Calu3 (cell line): ENCODE measurements around the gene GNAI2. TPM values are rescaled to one million over a fixed set of nuclear protein-coding genes. Genes with fewer than 3 reads are reported as not detected.

ENCODE experiments used
- BruUV-seq: library from RNA; stranded (reverse); fragments of 400-500 nt; replicated peaks from 2 replicates; lab custom pipeline; 2021; lab: Mats Ljungman, UMichigan
- CTCF ChIA-PET: fragments of 300-600 bp; sonication (Branson Sonifier 250); formaldehyde crosslinking; loops from one replicate; lab custom pipeline; 2022; ENCODE audit warnings: antibody characterized with exemption; lab: Charles Lee
- DNase-seq: peaks from one replicate; pipeline ENCODE4 v3.0.0; 2022
- H3K27ac Mint-ChIP-seq: one replicate; pipeline ENCODE4 v1.8.0; 2022; ENCODE audit warnings: mixed read lengths; ENCODE audit not compliant: unreplicated experiment
- H3K27me3 Mint-ChIP-seq: one replicate; pipeline ENCODE4 v1.8.0; 2022; ENCODE audit warnings: mixed read lengths; ENCODE audit not compliant: unreplicated experiment
- H3K36me3 Mint-ChIP-seq: one replicate; pipeline ENCODE4 v1.8.0; 2022; ENCODE audit warnings: mild to moderate bottlenecking, moderate library complexity, mixed read lengths; ENCODE audit not compliant: insufficient read depth, unreplicated experiment
- H3K4me1 Mint-ChIP-seq: one replicate; pipeline ENCODE4 v1.8.0; 2022; ENCODE audit warnings: mild to moderate bottlenecking, low read depth, mixed read lengths; ENCODE audit not compliant: unreplicated experiment
- H3K4me3 Mint-ChIP-seq: one replicate; pipeline ENCODE4 v1.8.0; 2022; ENCODE audit warnings: mild to moderate bottlenecking, low read depth, moderate library complexity, mixed read lengths; ENCODE audit not compliant: unreplicated experiment
- H3K9me3 Mint-ChIP-seq: one replicate; pipeline ENCODE4 v1.8.0; 2022; ENCODE audit warnings: low read depth, mixed read lengths; ENCODE audit not compliant: unreplicated experiment
- CTCF ChIP-seq: fragments of 200-600 bp; IDR thresholded peaks from one replicate; pipeline ENCODE4 v1.8.0; 2022; ENCODE audit warnings: antibody characterized with exemption; ENCODE audit not compliant: unreplicated experiment
- intact Hi-C: fragments of 100-400 bp; cut with micrococcal nuclease; formaldehyde crosslinking; loops from one replicate; pipeline ENCODE4 v1.10.0; 2022; ENCODE audit not compliant: unreplicated experiment
- total RNA-seq: library from RNA; stranded (reverse); gene quantifications from 2 replicates; pipeline ENCODE4 v1.2.3, GENCODE V29; 2022

GNAI2 gene
- total RNA-seq, 1 experiment from 2014 or later = 102 TPM

- H3K4me1 Mint-ChIP-seq = no peaks in the 10 kb centered on the region
- BruUV-seq = no TSS peak
- H3K9me3 Mint-ChIP-seq = no peaks in the 10 kb centered on the region
- CTCF ChIA-PET = interaction anchor here (0.5 kb wide), 1 partner anchor 22 kb away, joined by 7 read pairs; no protein-coding TSS in a partner anchor
- no peak for DNase-seq
- no peak overlapping the region for H3K4me3 Mint-ChIP-seq
- TF ChIP-seq CTCF = no peak
- intact Hi-C loops = no loop called here
- H3K36me3 Mint-ChIP-seq = no peaks in the 10 kb centered on the region
- peaks cover 22% of the 10 kb centered on the region for H3K27me3 Mint-ChIP-seq
- no peak overlapping the region for H3K27ac Mint-ChIP-seq
Measured at GRCh38 chr3:50211930-50212329, 24.1 kb upstream of the GNAI2 start.

- Mint-ChIP-seq H3K9me3 (no peaks in the 10 kb centered on the region), H3K4me3 (no peak overlapping the region), H3K27me3 (peaks cover 26% of the 10 kb centered on the region), H3K4me1 (no peaks in the 10 kb centered on the region), H3K36me3 (no peaks in the 10 kb centered on the region), H3K27ac (no peak overlapping the region)
- CTCF ChIA-PET = no interaction called here
- no peak for TF ChIP-seq CTCF
- no peak for DNase-seq
- BruUV-seq = no TSS peak
- intact Hi-C loops = no loop called here
Measured at GRCh38 chr3:50212502-50212901, 23.5 kb upstream of the GNAI2 start.

GRCh38 chr3:50212971-50213370 is 23.0 kb upstream of the GNAI2 start:
- H3K9me3 Mint-ChIP-seq = no peaks in the 10 kb centered on the region
- H3K27me3 Mint-ChIP-seq = peaks cover 29% of the 10 kb centered on the region
- intact Hi-C loops = no loop called here
- CTCF ChIA-PET = interaction anchor here (0.5 kb wide), 1 partner anchor 59 kb away, joined by 5 read pairs; no protein-coding TSS in a partner anchor
- no peak overlapping the region for H3K4me3 Mint-ChIP-seq
- no peak overlapping the region for H3K27ac Mint-ChIP-seq
- H3K4me1 Mint-ChIP-seq = no peaks in the 10 kb centered on the region
- no peak for TF ChIP-seq CTCF
- DNase-seq = no peak
- no peaks in the 10 kb centered on the region for H3K36me3 Mint-ChIP-seq
- no TSS peak for BruUV-seq

- DNase-seq = no peak
- Mint-ChIP-seq H3K36me3 (no peaks in the 10 kb centered on the region), H3K9me3 (no peaks in the 10 kb centered on the region), H3K27ac (no peak overlapping the region), H3K4me1 (no peaks in the 10 kb centered on the region), H3K4me3 (no peak overlapping the region), H3K27me3 (peaks cover 27% of the 10 kb centered on the region)
- TF ChIP-seq CTCF = no peak
- CTCF ChIA-PET = interaction anchor here (0.5 kb wide), 1 partner anchor 59 kb away, joined by 5 read pairs; no protein-coding TSS in a partner anchor
- intact Hi-C loops = no loop called here
- BruUV-seq = no TSS peak
Measured at GRCh38 chr3:50213373-50213772, 22.6 kb upstream of the GNAI2 start.
